Measurements from ENCODE around the gene AMN1. TPM values are rescaled to one million over a fixed set of nuclear protein-coding genes. Genes with fewer than 3 reads are reported as not detected.
"Not testable (repeated sequence)": the region's sequence is repeated elsewhere in the genome, so short reads cannot be mapped to it uniquely, and the experiment has no call there.

Gene AMN1
- total RNA-seq, 1 experiment from 2014 or later = 20.9 TPM

DNA sequence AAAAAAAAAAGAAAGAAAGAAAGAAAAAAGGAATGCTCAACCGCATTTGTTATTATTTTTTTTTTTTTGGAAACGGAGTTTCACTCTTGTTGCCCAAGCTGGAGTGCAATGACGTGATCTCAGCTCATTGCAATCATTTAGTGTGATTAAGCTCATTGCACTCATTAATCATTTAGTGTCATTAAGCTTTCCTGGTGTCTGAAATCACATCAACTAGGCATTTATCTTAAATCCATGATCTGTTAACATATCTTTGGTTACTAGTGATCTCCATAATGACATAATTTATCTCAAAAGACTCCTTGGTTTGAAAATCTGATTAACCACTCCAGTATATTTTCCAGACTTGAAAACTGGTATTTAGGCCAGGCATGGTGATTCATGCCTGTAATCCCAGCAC is 43.0 kb downstream of the AMN1 start:
- no peak for DNase-seq (ENCODE audit: low spot score)

DNA sequence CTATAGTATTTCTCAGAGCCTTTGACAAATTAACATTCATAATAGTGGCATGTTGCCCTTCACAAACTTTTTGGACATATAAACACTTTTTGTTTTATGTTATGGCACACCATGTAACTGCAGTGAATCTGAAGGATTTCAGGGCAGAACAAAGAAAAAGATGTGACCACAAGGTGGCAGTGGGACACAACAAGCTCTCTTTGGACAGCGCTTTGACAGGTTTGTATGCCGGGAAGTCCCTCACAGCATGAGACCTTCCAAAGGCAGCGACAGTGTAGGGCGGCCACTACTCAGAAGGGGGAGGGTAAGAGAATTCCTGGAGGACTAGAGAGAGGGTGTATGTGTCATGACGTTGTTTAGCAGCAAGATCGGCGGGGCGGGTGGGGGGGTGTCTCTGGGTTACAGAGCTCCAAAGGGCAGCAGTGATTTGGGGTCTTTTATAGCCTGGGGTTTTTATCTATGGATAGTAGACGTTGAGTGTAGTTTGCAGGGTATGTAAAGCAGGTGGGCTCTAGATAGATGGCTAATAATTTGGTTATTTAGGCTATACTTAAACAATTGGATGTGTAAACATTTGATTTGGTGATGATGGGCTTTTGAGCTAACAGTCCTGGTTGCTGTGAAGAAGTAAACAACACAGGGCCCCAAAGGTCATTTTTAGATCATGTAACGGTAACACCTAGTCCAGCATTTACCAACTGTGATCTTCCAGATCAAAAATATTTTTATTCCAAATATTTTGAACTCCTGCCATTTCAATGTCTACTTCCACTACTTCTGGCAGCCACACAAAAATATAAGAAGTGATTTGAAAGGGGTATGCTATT is 46.5 kb downstream of the AMN1 start:
- peak; percentile 89 for DNase-seq (ENCODE audit: low spot score)

DNA sequence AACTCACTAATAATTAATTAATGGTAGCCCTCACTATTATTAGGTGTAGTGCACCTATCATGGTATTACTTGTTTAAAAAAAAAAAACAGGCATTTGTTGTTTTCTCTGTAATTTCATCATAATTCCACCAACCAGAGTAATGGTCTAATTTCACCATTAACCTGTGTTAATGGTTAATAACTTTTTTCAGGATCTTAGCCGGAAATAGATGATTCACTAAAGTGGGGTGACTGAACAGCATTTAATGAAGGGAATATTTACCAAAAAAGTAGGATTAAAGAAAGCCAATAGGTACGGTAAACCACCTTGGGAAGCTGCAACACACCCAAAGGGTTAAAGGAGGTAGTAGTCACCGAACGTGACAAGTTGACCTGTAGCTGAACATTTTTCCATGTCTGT is 56.3 kb downstream of the AMN1 start:
- no peak for DNase-seq (ENCODE audit: low spot score)

DNA sequence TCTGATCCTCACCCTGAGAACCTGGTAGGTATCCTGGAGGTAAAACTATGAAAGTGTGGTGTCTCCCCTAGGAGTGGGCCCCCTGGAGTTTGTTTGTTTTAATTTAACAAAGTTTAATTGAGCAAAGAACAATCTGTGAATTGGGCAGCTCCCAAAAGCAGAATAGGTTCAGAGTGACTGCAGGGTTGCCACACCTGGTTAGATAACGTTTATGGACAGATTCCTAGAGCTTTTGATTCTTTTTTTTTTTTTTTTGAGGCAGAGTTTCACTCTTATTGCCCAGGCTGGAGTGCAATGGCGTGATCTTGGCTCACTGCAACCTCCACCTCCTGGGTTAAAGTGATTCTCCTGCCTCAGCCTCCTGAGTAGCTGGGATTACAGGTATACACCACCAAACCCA is 59.2 kb downstream of the AMN1 start:
- DNase-seq (ENCODE audit: low spot score) = not testable (repeated sequence)

DNA sequence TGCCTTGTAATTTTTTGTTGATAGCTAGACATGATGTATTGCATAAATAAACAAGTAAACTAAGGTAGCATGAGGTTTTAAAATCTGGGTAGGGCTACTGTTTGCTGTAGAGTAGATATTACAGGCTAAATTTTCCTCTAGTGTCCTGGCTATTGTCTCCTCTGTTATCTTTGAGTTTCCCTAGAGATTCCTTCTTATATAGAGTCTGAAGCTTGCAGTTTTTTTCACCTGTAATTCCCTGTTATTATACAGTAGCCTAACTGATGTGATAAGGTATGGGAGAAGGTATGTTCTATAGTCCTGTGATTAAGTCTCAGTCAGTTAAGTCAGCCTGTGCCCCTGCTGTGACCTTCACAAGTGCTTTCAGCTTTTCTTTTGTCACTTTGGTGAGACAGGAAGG is 59.8 kb downstream of the AMN1 start:
- no peak for DNase-seq (ENCODE audit: low spot score)

DNA sequence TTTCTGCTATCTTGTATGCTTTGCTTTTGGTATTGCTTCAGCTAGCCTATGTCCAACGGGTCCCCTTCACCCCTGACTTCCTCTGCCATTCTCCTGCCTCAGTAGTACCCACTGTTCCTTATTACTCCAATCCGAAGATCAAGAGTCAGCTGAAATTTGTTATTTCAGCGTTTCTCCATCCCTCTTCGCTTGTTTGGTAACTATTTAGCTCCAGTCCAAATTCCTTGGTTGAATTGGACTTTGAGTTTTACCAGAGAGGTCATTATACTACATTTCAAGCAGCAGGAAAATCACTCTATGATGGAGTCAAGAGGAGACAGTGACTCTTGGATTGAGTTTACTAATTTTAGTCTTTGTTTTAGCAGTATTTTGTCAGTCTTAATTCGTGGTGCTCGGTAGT is 64.8 kb downstream of the AMN1 start:
- DNase-seq (ENCODE audit: low spot score) = no peak

DNA sequence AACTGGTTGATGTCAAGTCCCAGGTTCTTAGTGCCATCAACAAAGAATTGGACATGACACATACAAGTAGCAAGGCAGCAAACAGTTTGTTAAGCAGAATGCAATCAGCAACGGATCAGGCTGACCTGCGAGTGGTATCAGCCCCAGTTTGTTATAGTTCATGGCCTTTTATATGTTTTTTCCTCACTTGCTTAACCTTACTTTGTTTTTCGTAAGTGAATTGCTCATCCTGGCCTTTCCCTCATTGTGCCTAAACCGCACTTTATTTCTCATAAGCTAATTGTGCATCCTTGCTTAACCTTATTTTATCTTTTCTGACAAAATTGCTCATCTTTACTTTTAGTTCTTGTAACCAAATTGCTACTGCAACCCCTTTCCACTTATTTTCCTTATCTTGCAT is 65.2 kb downstream of the AMN1 start:
- no peak for DNase-seq (ENCODE audit: low spot score)

DNA sequence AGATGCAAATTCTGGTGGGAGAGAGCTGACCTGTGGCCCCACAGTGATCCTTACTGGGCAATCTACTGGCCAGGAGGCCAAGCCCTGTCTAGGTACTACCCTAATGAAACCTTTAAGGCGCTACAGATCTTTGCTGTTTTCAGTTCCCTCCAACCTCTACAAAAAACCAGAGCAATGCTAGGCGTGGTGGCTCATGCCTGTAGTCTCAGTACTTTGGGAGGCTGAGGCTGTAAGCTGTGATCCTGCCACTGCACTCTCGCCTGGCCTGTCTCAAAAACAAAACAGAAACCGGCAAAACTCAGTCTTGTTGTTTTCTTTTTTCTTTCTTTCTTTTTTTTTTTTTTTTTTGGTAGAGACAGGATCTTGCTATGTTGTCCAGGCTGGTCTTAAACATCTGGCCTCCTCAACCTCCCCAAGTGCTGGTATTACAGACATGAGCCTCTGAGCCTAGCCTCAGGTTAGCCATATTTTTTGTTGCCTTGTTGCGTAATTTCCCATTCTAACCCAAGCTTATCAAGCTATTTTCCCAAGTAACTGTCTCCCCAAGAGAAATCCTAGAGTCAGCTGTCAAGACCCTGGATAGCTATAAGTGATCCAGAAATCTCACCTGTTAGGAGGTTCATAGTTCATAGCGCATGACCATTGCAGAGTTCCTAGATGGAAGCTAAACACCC is 66.5 kb downstream of the AMN1 start:
- DNase-seq (ENCODE audit: low spot score) = no peak

DNA sequence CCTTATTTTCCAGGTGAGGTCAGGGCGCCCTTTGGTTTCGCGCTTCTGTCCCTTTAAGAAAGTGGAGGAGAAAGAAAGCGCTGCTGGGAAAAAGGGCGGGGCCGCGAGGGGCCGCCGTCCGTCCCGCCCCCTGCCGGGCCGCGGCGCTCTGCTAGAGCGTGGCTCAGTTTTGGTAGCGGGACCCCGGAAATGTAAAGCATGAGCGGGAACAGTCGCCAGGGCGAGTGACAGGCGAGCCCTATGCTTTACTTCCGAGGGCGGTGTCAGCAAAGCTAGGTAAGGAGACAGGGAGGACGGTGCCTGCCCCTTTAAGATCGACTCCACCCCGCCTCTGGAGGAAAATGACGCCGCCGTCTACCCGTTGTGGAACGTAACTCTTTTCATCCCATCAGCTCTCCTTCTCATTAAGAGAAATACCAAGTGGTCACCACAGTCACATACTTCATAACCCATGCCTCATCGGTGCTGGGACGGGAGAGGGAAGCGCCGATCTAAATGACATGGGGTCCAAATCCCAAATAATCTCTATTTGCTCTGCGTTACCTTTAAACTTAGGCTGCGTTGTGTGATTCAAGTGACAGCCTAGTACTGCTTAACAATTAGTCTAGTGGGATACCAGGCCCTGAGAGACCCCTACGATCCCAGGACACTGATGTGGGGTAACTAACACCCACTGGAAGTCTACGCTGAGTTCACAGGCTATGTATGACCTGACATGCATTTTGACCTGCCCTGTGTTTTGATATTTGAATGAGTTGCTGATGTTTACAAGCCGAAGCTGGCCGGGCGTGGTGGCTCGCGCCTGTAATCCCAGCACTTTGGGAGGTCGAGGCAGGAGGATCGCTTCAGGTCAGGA is 69.5 kb downstream of the AMN1 start, which contains the start of gene ETFBKMT:
ETFBKMT (plus strand) TSS at position 602 of the 856 bp plus-strand sequence. CDS start 2,266 bp downstream, outside the sequence.
- DNase-seq (ENCODE audit: low spot score) = peak; percentile 94

DNA sequence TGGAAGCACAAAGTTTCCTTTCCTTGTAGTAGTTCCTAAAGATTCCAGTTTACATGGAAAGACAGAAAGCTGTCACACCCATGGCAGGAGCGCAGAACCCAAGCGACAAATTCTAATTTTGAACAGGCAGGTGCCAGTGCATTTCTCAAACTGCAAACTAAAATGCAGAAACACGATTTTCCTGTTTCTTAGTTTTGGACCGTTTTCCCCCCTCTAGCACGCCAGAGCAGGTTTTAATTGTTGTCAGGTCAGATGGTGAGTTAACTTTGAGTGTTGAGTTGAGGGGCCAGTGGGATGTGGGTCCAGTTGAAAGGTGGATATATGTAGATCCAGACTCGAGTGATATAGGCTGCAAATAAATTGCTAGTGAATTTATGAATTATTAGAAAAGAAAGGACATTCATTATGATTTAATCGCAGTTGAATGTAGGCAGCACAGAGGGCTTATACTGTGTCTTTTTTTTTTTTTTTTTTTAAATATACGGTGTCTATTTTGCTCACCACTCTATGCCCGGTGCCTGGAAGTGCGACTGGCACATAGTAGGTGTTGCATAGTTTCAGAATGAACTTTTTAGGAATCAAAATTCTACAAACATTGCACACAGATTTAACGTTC is 70.2 kb downstream of the AMN1 start:
- DNase-seq (ENCODE audit: low spot score) = no peak

DNA sequence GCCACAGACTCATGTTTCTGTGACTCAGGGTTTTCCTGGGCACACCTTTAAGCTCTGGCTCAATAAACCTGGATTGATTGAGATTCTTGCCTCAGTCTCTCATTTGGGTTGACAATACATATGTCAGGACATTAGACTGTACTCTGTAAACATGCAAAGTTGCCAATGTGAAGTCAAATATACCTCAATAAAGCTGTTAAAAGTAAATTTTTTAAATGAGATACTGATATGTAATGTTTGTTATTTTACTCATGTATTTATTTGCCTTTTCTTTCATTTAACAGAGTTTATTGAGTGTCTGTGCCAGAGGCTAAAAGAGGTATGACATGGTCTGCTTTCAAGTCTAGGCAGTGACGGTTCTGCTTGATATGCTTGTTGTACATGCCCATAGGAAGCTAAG is 73.0 kb downstream of the AMN1 start:
- DNase-seq (ENCODE audit: low spot score) = no peak

DNA sequence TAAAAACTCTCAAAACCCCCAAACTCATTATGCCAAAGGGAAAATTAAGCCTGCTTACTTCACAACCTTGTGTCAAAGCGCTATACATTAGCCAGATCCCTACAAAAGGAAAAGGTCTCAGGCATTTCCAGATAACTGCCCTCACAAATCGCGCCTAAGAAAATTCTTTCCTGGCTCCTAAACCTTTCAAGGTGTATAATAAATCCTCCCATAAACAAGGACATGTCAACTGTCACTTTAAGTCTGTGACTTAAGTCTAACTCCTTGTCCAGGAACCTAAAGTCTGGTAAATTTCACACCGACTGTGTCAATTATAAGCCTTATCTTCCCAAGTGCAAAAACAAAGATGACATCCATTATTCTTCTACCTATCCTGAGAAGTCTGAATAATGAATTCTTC is 73.6 kb downstream of the AMN1 start:
- no peak for DNase-seq (ENCODE audit: low spot score)

DNA sequence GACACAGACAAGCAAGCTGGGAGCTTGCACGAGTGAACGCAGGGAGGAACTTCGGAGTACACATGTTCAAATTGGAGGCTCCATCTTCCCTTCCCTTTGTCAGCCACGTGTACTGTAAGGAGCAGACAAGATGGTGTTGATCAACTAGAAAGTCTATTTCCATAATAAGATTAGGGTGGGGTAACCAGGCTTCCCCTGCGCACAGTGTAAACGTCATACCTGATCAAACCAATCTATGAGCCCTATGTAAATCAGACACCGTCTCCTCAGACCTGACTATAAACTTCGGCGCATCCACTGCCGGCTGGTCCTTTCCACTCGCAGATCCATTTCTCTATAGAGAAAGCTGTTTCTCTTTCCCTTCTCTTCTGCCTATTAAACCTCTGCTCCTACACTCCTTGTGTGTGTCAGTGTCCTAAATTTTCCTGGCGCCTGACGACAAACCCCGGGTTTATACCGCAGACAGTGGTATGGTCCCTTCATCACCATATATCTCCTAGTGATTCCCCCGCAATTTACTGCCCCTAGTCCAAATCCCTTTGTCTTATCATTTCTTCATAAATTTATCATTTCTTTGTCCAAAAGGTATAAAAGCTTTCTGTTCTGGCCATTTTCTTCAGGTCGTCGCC is 76.8 kb downstream of the AMN1 start:
- no peak for DNase-seq (ENCODE audit: low spot score)

DNA sequence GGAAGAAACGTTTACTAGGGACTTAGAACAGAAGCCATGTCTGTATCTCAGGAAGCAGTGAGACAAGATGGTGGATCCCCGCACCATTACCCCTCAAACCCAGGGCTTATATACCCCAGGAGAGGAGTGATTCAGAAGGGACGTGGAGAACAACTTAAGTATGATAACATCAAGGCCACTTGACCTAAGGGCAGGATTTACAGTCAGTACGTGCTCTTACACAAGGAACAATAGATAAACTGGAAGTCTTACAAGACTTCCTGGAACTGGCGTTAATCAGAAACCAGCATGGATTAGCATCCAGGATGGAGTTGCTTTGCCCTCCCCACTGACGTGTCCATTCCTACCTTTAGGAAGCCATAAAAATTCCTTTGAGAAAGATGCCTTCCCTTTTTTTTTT is 77.9 kb downstream of the AMN1 start:
- no peak for DNase-seq (ENCODE audit: low spot score)

DNA sequence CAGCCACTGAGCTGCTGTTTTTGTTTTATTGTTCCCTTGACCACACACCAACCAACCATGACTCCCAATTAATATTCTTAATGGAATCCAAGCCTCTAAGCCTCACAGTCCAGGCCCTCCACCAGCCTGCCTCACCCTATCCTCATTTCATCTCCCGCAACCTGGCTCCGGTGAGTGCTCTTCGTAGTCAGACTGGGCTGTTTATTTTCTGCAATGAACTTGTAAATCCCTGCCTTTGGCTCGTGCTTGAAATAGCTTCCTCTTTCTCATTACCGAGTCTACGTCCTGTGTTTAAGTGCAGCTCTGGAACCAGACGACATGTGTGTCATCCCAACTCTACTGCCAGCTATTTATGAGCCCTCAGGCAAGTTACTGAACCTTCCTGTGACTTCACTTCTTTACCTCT is 81.7 kb downstream of the AMN1 start:
- DNase-seq (ENCODE audit: low spot score) = peak; percentile 47

DNA sequence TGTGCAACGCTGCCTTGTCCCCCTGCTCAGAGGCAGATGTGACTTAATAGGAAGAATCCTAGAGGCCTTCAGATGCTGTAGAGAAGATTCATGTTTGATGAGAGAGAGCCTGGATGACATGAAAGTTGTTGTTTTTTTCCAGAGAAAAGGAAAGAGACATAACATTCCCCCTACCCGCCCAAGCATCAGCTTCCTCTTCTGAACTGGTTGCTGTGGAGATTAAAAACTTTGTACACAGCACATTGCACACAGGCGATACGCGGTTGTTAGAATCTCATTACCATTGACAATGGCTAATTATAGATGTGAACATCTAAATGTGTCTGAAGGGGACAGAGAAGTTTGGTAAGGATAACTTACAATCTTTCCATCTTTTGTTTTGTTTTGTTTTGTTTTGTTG is 82.9 kb downstream of the AMN1 start:
- DNase-seq (ENCODE audit: low spot score) = no peak

DNA sequence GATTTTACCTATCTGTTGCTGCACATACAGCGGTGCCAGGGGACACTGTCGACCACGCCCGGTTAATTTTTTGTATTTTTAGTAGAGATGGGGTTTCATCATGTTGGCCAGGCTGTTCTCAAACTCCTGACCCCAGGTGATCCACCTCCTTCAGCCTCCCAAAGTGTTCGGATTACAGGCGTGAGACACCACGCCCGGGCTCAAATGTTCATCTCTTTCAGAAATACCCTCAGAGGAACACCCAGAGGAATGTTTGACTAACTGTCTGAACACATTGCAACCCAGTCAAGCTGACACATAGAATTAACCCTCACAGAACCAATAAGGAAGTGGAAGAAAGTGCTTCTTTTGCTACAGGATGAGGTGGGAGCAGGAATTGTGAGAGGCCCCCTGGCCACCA is 84.3 kb downstream of the AMN1 start:
- no peak for DNase-seq (ENCODE audit: low spot score)

DNA sequence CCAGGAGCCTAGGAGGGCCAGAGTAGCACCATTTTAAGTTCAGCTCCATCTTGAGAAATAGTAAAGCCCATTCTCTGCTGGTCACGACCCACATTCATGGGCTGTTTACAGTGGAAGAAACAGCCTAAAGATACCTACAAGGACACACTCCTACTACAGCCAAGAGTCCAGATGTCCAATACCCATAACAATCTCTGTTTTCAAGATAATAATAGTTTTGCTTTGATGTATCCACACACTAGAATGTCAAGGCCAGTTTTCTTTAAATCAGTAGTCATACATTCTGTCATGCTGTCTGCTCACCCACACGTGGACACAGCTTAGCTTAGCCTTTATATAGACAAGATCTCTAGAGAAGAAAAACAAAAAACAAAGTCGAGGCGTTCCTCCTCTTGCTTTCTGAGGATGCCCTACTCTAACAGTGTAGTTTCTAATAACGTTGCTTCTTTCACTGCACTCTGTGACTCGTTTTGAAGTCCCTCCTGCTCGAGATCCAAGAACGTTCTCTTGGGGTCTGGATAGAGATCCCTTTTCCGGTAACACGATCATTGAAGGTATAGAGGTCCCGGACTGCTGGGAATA is 87.2 kb downstream of the AMN1 start:
- DNase-seq (ENCODE audit: low spot score) = no peak

DNA sequence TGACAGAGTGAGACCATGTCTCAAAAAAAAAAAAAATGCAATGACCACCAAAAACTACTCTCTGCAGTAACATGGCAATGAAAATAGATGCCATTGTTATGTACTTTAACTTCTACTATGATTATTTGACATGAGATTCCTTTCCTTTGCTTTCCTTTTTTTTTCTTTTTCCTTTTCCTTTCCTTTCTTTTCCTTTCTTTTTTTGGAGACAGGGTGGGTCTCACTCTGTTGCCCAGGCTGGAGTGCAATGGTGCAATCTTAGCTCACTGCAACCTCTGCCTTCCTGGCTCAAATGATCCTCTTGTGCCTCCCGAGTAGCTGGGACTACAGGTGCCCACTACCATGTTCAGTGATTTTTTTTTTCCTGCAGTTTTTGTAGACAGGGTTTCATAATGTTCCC is 94.2 kb downstream of the AMN1 start:
- DNase-seq (ENCODE audit: low spot score) = no peak

DNA sequence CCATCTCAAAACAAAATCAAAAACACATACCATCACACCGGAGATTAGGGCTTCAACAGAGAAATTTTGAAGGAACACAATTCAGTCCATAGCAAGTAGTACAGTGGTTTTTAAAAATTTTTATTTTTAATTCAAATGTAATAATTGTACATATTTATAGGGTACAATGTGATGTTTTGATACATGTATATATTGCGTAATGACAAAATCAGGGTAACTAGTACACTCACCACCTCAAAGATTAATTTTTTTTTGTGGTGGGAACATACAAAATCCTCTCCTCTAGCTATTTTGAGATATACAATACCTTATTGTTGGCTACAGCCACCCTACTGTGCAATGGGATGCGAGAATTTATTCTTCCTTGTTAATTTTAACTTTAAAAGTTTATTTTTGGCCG is 95.4 kb downstream of the AMN1 start:
- no peak for DNase-seq (ENCODE audit: low spot score)

DNA sequence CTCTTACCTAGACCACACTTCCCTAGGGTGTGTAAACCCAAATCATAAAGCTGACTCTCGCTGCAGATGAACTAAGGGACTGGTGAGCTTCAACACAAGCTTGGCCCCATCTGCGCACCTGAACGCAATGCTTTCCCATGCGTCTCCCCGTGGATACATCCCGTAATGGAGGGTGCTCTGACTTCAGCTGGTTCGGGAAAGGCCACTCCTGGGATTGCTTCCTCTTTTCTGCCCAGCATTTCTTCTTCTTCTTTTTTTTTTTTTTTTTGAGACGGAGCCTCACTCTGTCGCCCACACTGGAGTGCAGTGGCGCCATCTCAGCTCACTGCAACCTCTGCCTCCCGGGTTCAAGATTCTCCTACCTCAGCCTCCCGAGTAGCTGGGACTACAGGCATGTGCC is 97.0 kb downstream of the AMN1 start:
- no peak for DNase-seq (ENCODE audit: low spot score)

Data from H4 (cell line).